Osteoblast (primary cell): ENCODE data around the gene SLC35D1. TPM values are rescaled to one million over a fixed set of nuclear protein-coding genes. Genes with fewer than 3 reads are reported as not detected.

Experiments
- DNase-seq: peaks from one replicate; pipeline ENCODE4 v3.0.0; 2011; ENCODE audit warnings: low spot score, mixed read lengths; ENCODE audit not compliant: insufficient read length; ENCODE audit errors: missing footprints
- H2AFZ ChIP-seq: 2 replicates; pipeline ENCODE4 v1.6.0; 2011; ENCODE audit warnings: mild to moderate bottlenecking, low read length
- H3K27ac ChIP-seq: 2 replicates; pipeline ENCODE4 v1.5.1; 2011; ENCODE audit warnings: mild to moderate bottlenecking, low read depth, low read length, moderate library complexity
- H3K27me3 ChIP-seq: 2 replicates; pipeline ENCODE4 v1.6.0; 2012; ENCODE audit warnings: mild to moderate bottlenecking, control low read depth, inconsistent platforms, low read length, moderate library complexity; ENCODE audit not compliant: insufficient read depth
- H3K36me3 ChIP-seq: 2 replicates; pipeline ENCODE4 v1.5.1; 2011; ENCODE audit warnings: mild to moderate bottlenecking, low read length, control low read depth, moderate library complexity; ENCODE audit not compliant: insufficient read depth
- H3K4me1 ChIP-seq: 2 replicates; pipeline ENCODE4 v1.5.1; 2011; ENCODE audit warnings: mild to moderate bottlenecking, low read length, control low read depth, moderate library complexity; ENCODE audit not compliant: insufficient read depth
- H3K4me2 ChIP-seq: 2 replicates; pipeline ENCODE4 v1.6.0; 2011; ENCODE audit warnings: mild to moderate bottlenecking, low read length; ENCODE audit not compliant: insufficient read depth
- H3K4me3 ChIP-seq: fragments of 200-600 bp; sonication (generic); 3 replicates; pipeline ENCODE4 v1.5.1; 2012; ENCODE audit warnings: mild to moderate bottlenecking, low read length, inconsistent platforms; ENCODE audit not compliant: insufficient read depth
- H3K79me2 ChIP-seq: 2 replicates; pipeline ENCODE4 v1.6.0; 2012; ENCODE audit warnings: mild to moderate bottlenecking, low read length, control low read depth, inconsistent platforms; ENCODE audit not compliant: insufficient read depth
- H3K9me3 ChIP-seq: 2 replicates; pipeline ENCODE4 v1.5.1; 2011; ENCODE audit warnings: low read depth, low read length, control low read depth
- H4K20me1 ChIP-seq: 2 replicates; pipeline ENCODE4 v1.6.0; 2012; ENCODE audit warnings: mild to moderate bottlenecking, low read length, control low read depth; ENCODE audit not compliant: insufficient read depth
- CTCF ChIP-seq: IDR thresholded peaks from 2 replicates; pipeline ENCODE4 v1.5.1; 2011; ENCODE audit warnings: mild to moderate bottlenecking, low read depth, low read length, moderate library complexity; ENCODE audit errors: extremely low read depth
- total RNA-seq: library from RNA; depleted of rRNA; stranded (reverse); fragments of >200 nt; gene quantifications from 2 replicates; pipeline ENCODE4 v1.2.3, GENCODE V29; 2012

SLC35D1 gene
- total RNA-seq, 1 donor = 13.8 TPM

GRCh38 chr1:67041841-67042503, 12.0 kb downstream of the SLC35D1 start:
- Histone ChIP-seq H3K27ac (no peak overlapping the region), H4K20me1 (no peaks in the 10 kb centered on the region), H3K4me1 (peaks cover 9% of the 10 kb centered on the region), H2AFZ (no peak overlapping the region), H3K79me2 (no peaks in the 10 kb centered on the region), H3K9me3 (no peaks in the 10 kb centered on the region), H3K27me3 (no peaks in the 10 kb centered on the region), H3K4me3 (no peak overlapping the region), H3K36me3 (peaks cover 56% of the 10 kb centered on the region), H3K4me2 (no peak overlapping the region)
- no peak for DNase-seq
- TF ChIP-seq CTCF = no peak

DNA sequence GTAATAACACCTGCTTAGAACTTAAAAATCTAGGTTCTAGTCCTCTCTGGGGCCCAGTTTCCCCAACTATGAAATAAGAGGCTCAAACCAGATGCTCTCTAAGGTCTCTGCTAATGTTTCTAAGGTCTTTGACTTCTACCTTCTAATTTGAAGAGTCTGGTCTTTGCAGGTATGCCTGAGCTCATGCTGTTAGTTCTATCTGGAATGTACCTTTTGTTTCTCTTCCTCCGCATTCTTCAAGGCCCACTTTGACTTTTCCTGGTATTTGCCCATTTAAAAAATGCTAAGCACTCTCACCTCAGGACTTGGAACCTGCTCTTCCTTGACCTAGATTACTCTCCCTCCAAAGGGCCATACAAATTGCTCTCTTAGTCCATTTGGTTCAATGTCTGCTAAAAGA, 13.5 kb downstream of the SLC35D1 start:
- H3K4me2 ChIP-seq = no peak overlapping the region
- H3K79me2 ChIP-seq = no peaks in the 10 kb centered on the region
- peaks cover 51% of the 10 kb centered on the region for H3K36me3 ChIP-seq
- no peaks in the 10 kb centered on the region for H3K9me3 ChIP-seq
- DNase-seq = no peak
- no peak overlapping the region for H2AFZ ChIP-seq
- no peak overlapping the region for H3K27ac ChIP-seq
- H3K4me3 ChIP-seq = no peak overlapping the region
- no peaks in the 10 kb centered on the region for H4K20me1 ChIP-seq
- no peaks in the 10 kb centered on the region for H3K27me3 ChIP-seq
- H3K4me1 ChIP-seq = peaks cover 9% of the 10 kb centered on the region
- TF ChIP-seq CTCF = no peak

GRCh38 chr1:67031859-67032247, 22.1 kb downstream of the SLC35D1 start:
- no peak overlapping the region for H3K4me3 ChIP-seq
- H4K20me1 ChIP-seq = no peaks in the 10 kb centered on the region
- H3K9me3 ChIP-seq = no peaks in the 10 kb centered on the region
- H2AFZ ChIP-seq = no peak overlapping the region
- no peak overlapping the region for H3K27ac ChIP-seq
- H3K4me2 ChIP-seq = no peak overlapping the region
- no peaks in the 10 kb centered on the region for H3K79me2 ChIP-seq
- peaks cover 9% of the 10 kb centered on the region for H3K36me3 ChIP-seq
- no peaks in the 10 kb centered on the region for H3K27me3 ChIP-seq
- DNase-seq = no peak
- H3K4me1 ChIP-seq = peaks cover 5% of the 10 kb centered on the region
- no peak for TF ChIP-seq CTCF

GRCh38 chr1:67031121-67031858, 22.7 kb downstream of the SLC35D1 start:
- no peaks in the 10 kb centered on the region for H3K27me3 ChIP-seq
- H3K79me2 ChIP-seq = no peaks in the 10 kb centered on the region
- H4K20me1 ChIP-seq = no peaks in the 10 kb centered on the region
- H3K36me3 ChIP-seq = peaks cover 4% of the 10 kb centered on the region
- TF ChIP-seq CTCF = no peak
- H3K9me3 ChIP-seq = no peaks in the 10 kb centered on the region
- no peak overlapping the region for H2AFZ ChIP-seq
- H3K4me3 ChIP-seq = no peak overlapping the region
- no peak for DNase-seq
- H3K27ac ChIP-seq = no peak overlapping the region
- no peak overlapping the region for H3K4me2 ChIP-seq
- peaks cover 5% of the 10 kb centered on the region for H3K4me1 ChIP-seq
